ENCODE measurements around the gene RBFOX1.

RBFOX1 gene

DNA sequence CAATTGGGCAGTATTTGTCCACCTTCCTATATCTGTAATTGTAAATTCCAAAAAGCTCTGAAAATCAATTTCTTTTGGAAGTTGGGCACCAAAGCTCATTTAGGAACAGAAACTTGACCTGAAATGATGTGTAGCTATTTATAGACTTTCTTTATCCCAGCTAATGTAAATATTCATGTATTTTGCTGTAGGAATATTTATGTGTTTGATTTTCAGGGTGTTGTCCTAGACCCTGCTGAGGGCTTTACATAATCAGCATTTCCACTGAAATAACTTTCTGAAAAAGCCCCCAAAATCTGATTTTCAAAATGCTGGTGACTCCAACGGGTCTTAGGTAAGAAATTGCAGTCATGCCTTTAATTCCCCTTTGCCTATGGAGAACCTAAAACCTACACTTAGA, 4.1 kb downstream of the RBFOX1 start:
- TF ChIP-seq, protein P1, sequence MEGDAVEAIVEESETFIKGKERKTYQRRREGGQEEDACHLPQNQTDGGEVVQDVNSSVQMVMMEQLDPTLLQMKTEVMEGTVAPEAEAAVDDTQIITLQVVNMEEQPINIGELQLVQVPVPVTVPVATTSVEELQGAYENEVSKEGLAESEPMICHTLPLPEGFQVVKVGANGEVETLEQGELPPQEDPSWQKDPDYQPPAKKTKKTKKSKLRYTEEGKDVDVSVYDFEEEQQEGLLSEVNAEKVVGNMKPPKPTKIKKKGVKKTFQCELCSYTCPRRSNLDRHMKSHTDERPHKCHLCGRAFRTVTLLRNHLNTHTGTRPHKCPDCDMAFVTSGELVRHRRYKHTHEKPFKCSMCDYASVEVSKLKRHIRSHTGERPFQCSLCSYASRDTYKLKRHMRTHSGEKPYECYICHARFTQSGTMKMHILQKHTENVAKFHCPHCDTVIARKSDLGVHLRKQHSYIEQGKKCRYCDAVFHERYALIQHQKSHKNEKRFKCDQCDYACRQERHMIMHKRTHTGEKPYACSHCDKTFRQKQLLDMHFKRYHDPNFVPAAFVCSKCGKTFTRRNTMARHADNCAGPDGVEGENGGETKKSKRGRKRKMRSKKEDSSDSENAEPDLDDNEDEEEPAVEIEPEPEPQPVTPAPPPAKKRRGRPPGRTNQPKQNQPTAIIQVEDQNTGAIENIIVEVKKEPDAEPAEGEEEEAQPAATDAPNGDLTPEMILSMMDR (IDR thresholded peaks at IDR 0.05; ENCODE audit: extremely low read depth, insufficient read depth, missing control alignments) = no peak
- DNase-seq (ENCODE audit: low spot score) = no peak
- in situ Hi-C loops (cut with MboI; ENCODE audit: low pct_unique_long_range_greater_than_20kb, low sequenced_read_pairs, unreplicated experiment) = no loop called here

DNA sequence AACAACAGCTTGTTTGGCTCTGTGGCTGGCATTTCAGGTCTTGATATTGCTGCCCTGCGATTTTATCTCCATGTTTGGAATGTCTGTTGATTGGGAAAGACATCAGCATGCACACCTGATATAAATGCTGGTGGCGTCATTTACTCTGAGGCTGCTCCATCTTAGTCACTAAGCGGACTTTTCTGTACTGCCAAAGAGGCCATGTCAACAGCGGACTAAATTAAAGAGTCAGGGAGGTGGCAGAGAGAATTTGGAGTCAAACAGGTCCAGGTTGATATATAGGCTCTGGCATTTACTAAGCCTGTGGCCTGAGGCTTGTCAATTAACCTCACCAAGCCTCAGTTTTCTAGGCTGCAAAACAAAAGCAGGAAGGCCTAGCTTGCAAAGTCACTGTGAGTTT, 6.2 kb downstream of the RBFOX1 start:
- in situ Hi-C loops (cut with MboI; ENCODE audit: low pct_unique_long_range_greater_than_20kb, low sequenced_read_pairs, unreplicated experiment) = no loop called here
- no peak for DNase-seq (ENCODE audit: low spot score)
- TF ChIP-seq, protein P1 (IDR thresholded peaks at IDR 0.05; ENCODE audit: extremely low read depth, insufficient read depth, missing control alignments) = no peak

DNA sequence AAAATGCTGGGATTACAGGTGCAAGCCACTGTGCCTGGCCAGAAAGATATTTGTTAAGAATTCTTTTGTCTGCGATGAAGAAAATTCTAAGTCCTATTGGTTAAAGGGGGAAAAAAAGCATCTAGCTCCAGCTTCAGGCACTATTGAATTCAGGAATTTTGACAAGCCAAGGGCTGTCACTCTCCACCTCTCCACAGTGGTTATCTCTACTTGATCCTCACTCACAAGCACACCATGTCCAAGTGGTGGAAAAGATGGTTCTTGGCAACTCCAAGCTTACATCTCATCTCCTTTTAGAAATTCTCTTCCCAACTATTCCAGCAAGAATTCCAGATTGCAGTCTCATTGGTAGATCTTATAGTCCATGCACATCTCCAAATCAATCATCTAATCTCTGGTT, 7.1 kb downstream of the RBFOX1 start:
- in situ Hi-C loops (cut with MboI; ENCODE audit: low pct_unique_long_range_greater_than_20kb, low sequenced_read_pairs, unreplicated experiment) = no loop called here
- no peak for DNase-seq (ENCODE audit: low spot score)
- TF ChIP-seq, protein P1 (IDR thresholded peaks at IDR 0.05; ENCODE audit: extremely low read depth, insufficient read depth, missing control alignments) = no peak

DNA sequence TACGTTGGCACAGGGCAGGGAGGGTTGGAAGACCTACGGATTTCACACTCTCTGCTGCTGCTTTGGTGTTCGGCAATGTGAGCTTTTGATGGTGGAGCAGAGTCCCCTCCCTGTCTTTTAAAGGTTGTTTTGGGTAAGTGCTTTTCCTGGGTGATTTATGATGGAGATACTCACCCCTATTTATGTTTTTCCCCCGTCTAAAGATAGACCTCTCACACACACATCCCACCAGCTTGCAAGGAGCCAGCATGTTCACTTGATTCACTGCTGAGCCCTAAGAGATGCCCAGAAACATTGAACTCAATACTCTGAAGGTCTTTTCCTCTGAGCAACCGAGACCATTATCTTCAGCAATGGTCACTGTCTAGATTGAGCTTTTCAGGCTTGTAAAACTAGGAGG, 8.3 kb downstream of the RBFOX1 start:
- TF ChIP-seq, protein P1 (IDR thresholded peaks at IDR 0.05; ENCODE audit: extremely low read depth, insufficient read depth, missing control alignments) = no peak
- in situ Hi-C loops (cut with MboI; ENCODE audit: low pct_unique_long_range_greater_than_20kb, low sequenced_read_pairs, unreplicated experiment) = no loop called here
- DNase-seq (ENCODE audit: low spot score) = no peak

DNA sequence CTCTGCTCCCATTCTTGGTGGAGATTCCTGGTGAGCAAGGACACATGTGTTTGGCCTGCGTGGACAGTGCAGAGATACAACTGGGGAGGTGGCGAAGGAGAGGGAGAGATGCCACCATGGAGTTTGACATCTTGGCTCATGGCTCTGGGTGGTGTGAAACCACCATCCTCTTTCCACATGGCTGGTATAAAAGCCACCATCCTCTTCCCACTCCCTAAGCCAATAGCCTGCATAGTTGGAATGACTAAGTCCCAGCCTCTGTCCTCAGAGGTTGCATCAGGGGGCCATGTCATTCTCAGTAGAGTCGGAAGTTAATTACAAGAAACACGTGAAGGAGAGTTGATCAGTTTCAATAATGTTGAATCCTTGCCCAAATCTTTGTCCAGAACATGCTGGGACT, 10.0 kb downstream of the RBFOX1 start:
- TF ChIP-seq, protein P1 (IDR thresholded peaks at IDR 0.05; ENCODE audit: extremely low read depth, insufficient read depth, missing control alignments) = no peak
- in situ Hi-C loops (cut with MboI; ENCODE audit: low pct_unique_long_range_greater_than_20kb, low sequenced_read_pairs, unreplicated experiment) = no loop called here
- no peak for DNase-seq (ENCODE audit: low spot score)

DNA sequence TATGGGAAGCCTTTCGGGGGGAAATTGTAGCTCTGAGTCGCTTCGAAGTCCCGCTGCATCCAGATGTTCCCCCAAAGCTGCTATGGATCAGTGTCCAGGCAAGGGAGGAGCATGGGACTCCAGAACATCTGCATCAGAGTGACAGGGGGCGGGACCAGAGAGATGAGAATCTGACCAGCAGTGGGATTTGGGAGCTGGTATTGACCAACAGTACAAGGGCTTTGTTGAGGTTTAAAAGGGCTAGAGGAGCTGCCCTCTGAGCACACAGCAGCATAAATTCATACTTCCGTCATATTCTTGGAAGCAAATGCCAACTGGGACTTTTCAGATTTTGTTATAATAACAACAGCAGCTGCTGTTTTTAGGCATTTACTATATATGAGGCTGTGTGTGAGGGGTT, 10.6 kb downstream of the RBFOX1 start:
- in situ Hi-C loops (cut with MboI; ENCODE audit: low pct_unique_long_range_greater_than_20kb, low sequenced_read_pairs, unreplicated experiment) = no loop called here
- TF ChIP-seq, protein P1 (IDR thresholded peaks at IDR 0.05; ENCODE audit: extremely low read depth, insufficient read depth, missing control alignments) = no peak
- no peak for DNase-seq (ENCODE audit: low spot score)
